CD4-positive, alpha-beta T cell treated with Interleukin-6 at 100 ng/mL for 8 hours (primary cell): ENCODE data around the gene AP5Z1.
"Not testable (repeated sequence)": the region's sequence is repeated elsewhere in the genome, so short reads cannot be mapped to it uniquely, and the experiment has no call there.

Source experiments
- DNase-seq: peaks from one replicate; pipeline ENCODE4 v3.0.0-alpha.2; 2020; ENCODE audit warnings: mixed read lengths, low spot score

AP5Z1 gene

DNA sequence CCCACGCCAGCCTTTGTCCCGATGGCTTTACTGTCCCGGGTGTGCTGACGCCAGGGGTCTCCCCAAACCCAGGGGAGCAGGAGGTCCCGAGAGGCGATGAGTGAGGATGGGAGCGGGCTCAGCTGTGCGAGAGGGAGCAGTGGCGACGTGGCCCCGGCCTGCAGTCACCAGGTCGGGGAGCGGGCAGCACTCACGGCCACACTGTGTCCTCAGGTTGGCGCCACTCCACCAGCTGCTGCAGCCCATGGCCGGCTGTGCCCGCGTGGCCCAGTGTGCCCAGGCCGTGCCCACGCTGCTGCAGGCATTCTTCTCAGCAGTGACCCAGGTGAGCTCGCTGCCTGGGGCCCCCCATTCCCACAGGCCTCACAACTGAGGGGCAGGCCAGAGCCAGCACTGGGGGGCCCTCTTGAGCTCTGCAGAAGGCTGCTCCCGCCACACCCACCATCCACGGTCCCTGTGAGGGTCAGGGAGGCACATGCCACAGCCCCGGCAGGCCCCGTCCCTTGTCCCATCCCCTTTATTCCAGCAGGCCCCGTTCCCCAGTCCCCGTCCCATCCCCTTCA is 13.3 kb downstream of the AP5Z1 start:
- no peak for DNase-seq

DNA sequence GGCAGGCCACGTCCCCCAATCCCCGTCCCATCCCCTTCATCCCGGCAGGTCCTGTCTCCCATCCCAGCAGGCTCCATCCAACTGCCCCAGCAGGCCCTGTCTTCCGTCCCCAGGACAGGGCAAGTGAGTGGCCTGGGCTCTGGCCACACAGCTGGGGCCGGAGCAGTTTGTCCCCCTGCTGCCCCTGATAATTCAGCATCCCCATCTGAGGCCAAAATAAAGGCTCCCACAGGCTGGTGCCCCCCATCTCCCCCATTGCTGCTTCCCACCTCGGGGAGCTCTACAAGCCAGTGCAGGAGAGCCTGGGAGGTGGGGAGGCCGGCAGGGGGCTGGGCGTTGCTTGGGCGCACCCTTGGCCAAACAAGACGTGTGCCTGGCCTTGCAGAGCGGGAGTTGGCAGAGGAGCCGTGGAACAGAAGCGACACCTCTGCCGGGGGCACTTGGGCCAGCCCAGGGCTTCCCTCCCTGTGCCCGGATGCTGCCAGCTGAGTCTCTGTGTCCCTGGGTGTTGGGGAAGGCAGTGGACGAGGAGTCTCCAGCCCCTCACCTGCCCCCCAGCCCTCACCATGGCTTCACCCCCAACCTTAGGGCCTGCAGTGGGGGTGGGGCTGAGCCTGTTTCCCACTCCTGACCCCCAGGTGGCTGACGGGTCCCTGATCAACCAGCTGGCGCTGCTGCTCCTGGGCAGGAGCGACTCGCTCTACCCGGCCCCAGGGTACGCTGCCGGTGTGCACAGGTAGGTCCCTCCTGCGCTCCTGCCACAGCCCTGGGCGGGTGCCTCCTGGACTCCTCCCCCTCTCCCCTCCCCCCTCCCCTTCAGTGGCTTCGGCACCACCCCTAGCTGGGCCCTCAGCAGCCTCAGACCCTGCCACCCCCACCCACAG is 14.0 kb downstream of the AP5Z1 start:
- no peak for DNase-seq

DNA sequence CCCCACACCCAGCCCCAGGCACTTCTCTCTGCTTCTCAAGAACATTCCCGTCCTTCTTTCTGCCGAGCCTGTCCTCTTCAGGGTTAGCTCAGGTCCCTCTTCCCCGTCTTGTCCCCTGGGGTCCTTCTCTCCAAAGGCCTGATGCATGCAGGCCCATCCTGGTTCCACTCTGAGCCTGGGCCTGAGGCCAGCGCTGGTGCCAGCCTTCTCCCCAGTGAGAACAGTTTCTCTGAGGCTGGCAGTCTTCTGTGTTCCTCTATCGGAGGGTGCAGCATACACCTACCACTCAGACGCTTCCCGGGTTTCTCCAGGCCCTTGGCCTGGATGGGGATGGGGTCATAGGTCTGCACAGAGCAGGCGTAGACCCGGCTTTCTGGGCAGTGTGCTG is 14.6 kb downstream of the AP5Z1 start:
- DNase-seq = no peak

DNA sequence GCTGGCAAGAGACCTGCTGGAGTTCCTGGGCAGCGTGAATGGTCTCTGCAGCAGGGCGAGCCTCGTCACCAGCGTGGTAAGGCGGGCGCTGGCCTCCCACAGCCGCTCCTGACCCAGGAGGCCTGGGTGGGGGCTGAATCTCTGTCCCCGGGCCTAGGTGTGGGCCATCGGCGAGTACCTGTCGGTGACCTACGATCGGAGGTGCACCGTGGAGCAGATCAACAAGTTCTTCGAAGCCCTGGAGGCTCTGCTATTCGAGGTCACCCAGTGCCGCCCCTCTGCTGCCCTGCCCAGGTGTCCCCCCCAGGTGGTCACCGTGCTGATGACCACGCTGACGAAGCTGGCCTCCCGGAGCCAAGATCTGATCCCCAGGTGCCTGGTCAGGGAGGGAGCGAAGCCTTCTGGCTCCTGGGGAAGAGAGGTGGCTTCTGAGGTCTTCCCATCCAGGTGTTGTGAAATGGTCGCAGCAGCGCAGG is 15.1 kb downstream of the AP5Z1 start:
- DNase-seq = no peak

DNA sequence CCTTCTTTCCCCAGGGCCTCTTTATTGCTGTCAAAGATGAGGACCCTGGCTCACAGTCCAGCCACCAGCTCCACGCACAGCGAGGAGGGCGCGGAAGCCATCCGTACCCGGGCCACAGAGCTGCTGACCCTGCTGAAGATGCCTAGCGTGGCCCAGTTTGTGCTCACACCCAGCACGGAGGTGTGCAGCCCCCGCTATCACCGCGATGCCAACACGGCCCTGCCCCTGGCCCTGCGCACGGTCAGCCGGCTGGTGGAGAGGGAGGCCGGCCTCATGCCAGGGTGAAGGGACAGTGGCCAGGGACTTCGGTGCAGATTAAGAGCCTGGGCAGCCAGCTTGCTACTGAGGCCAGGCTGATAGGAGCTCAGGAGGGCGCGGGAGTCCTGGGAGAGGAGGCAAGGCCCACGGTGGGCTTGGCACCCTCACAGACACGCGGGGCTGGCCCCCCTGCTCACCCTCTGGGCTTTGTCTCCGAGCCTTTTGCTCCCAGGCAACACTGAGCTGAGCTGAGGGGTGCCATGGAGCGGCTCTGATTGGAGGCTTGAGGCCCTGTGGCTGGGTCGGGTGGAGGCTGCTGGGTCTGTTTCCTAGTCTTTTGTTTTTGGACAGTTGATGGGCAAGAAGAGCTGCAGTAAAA is 15.8 kb downstream of the AP5Z1 start:
- no peak for DNase-seq

DNA sequence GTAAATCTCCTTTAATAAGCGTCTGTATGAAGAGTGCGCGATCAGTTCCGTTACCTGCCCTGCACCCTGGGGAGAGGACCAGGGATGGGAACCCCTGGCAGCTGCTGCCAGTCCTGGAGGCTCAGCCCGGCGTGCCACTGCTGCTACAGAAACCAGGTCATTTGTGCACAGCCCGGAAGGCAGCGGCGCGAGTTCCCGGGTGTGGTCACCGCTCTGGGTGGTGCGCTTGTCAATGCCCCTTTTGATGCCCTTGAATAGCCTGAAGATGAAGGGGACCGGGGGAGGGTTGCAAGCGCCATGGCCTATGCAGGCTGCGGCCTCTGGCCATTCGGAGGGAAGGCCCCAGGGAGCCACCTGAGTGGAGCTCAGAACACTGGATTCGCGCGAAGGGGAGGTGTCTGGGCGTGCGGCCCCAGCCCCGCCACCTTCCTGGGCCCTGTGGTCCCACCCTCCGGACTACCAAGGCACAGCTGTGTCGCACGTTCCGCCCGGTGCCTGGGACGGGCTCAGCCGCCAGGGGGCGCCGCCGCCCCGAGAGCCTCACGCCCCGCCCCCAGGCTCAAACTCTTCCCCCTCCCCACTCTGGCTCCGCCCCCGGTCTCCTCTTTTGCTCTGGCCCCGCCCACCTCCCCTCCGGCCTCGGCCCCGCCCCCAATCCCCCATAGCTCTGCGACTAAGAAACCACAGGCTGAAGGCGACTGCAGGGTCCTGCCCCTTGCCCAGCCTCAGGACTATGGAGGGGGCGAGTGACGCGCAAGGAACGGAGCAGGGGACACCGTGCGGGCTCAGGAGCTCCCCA is 16.5 kb downstream of the AP5Z1 start:
- DNase-seq = peak; percentile 78

DNA sequence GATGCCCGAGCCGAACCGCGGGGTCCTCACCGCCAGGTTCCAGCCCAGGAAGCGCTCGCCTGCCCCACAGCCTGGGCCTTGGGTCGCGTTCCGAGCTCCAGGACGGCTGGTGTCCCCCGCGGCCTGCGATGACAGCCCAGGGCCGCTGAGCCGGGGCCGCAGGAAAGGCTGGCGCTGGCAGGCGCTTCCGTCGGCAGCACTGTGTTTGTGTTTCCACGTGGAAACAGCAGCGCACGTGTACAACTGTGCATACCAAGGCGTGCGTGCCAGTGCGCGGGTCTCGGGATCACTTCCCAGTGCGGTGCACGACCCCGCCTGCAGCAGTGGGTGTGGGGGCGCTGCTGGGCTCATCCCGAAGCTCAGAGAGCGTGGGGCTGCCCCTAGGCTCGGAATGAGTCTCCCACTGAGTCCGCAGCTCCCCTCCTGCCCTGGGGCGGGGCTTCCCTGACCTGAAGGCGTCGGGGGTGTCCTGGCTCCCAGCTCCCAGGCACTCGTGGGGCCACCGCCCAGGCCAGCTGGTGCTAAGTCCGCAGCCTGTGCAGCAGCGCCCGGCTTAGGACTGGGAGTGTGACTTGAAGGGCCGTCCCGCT is 17.2 kb downstream of the AP5Z1 start:
- DNase-seq = no peak

DNA sequence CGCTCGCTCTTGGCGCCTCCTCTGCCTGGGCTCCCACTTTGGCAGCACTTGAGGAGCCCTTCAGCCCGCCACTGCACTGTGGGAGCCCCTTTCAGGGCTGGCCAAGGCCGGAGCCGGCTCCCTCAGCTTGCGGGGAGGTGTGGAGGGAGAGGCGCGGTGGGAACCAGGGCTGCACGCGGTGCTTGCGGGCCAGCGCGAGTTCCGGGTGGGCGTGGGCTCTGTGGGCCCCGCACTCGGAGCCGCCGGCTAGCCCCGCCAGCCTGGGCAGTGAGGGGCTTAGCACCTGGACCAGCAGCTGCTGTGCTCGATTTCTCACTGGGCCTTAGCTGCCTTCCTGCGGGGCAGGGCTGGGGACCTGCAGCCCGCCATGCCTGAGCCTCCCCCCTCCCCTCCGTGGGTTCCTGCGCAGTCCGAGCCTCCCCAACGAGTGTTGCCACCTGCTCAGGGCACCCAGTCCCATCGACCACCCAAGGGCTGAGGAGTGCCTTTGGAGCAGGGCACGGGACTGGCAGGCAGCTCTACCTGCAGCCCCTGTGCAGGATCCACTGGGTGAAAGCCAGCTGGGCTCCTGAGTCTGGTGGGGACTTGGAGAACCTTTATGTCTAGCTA is 18.1 kb downstream of the AP5Z1 start:
- not testable (repeated sequence) for DNase-seq

DNA sequence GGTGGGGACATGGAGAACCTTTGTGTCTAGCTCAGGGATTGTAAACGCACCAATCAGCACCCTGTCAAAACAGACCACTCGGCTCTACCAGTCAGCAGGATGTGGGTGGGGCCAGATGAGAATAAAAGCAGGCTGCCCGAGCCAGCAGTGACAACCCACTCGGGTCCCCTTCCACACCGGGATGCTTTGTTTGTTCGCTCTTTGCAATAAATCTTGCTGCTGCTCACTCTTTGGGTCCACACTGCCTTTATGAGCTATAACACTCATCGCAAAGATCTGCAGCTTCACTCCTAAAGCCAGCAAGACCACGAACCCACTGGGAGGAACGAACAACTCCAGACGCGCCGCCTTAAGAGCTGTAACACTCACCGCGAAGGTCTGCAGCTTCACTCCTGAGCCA is 18.7 kb downstream of the AP5Z1 start:
- DNase-seq = not testable (repeated sequence)

DNA sequence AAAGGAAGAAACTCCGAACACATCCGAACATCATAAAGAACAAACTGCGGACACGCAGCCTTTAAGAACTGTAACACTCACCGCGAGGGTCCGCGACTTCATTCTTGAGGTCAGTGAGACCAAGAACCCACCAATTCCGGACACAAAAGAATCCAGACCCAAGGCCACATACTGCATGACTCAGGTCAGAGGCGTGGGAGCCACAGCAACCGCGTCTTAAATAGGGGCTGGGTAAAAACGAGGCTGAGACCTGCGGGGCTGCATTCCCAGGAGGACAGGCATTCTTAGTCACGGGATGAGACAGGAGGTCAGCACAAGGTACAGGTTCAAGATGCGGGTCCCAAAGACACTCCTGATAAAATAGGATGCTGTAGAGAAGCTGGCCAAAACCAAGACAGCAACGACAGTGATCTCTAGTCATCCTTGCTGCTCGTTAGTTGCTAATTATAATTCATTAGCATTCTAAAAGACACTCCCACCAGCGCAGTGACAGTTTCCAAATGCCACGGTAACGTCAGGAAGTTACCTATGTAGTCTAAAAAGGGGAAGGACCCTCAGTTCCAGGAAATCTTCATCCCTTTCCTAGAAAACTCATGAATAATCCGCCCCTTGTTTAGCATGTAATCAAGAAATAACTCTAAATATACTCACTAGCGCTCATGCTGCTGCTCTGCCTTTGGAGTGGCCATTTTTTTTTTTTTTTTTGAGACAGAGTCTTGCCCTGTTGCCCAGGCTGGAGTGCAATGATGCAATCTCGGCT is 19.3 kb downstream of the AP5Z1 start:
- DNase-seq = no peak

DNA sequence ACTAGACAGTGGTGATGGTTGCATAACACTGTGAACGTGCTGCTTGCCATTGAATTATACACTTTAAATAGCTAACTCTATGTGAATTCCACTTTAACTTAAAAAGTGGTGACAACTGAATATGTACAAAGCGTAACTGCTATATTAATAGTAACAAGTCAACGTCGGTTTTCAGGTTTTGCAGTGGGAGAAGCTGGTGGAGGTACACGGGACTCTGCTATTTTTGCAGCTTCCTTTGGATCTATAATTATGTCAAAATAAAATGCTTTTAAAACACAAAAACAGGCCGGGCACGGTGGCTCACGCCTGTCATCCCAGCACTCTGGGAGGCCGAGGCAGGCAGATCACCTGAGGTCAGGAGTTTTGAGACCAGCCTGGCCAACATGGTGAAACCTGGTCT is 21.0 kb downstream of the AP5Z1 start:
- no peak for DNase-seq

DNA sequence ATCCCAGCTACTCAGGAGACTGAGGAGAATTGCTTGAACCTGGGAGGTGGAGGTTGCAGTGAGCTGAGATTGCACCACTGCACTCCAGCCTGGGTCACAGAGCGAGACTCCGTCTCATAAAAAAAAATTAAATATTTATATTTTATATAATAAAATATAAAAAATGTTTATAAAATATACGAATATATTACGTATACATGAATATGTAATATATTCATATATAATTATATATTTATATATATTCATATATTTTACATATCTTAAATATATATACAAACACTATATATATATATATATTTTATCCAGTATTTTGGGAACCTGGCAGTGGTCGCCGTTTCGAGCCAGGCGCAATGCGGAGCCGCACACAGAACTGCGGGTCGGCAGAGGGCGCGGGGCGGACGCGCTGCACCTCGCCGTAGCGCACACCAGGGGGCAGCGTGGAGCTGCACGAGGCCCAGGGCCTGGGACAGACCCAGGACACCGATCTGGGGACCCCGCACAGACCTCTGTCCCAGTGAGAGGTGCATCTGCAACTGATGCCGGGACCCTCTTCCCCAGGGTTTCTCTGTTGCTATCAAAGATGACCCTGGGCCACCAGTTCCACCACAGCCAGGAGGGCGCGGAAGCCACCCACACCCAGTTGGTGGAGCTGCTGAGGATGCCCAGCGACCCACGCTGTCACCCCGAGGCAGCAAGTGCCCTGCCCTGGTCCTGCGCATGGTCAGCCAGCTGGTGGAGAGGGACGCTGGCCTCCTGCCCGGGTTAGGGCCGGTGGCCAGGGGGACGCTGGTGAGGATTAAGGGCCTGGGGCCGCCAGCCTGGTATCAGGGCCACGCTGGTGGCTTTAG is 22.7 kb downstream of the AP5Z1 start:
- DNase-seq = peak; percentile 43

DNA sequence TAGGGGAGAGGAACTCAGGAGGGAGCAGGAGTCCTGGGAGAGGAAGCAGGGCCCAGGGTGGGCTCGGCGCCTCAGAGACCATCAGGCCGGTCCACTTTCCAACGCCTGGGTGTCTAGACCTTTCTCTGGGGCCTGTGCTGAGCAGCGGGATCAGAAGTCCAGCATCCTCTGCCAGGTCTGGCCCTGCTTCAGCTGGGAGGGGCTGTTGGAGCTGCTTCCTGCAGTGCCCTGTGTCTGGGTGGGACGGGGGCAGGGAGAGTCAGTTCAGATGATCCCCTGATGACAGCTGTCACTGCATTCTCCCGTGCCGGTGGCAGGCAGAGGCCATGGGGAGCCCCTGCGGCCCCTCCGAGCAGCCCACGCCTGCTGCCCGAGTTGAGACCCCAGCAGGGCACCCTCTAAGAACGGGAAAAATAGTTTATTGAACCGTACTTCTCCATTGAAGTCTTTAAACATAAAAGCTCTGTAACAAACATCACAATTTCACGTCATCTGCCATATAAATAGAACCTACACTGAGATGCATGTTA is 23.3 kb downstream of the AP5Z1 start:
- no peak for DNase-seq

DNA sequence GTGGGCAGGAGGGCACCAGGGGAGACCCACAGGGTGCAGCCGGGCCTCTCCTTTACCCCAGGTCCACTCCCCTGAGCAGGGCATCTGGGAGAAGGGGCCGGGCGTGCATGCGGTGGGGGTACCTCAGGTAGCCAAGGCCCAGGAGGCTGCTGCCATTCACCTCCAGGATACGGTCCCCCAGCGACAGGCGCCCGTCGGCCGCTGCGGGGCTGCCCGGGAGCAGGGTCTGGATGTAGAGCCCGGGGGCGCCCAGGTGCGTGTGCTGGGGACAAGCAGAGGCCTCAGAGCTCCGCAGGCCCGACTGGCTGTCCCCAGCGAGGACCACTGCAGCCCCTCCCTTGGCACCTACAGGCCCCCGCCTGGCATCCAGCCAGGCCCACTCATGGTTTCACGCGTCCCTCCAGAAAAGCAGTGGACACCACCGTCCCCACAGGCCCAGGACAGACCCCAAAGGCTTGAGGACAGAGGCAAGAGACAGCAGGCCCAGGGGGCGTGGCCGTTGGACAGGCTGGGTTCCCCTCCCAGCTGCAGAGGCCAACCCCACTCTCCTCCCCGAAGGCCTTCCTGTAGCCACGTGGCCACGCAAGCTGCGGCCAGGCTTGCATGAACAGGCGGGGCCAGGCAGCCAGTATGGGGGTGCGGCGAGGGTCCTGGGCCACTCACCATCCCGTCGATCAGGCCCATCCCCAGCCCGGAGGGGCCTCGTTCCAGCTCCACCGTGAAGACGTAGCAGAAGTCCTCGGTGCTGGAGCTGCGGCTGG is 24.3 kb downstream of the AP5Z1 start:
- DNase-seq = no peak

DNA sequence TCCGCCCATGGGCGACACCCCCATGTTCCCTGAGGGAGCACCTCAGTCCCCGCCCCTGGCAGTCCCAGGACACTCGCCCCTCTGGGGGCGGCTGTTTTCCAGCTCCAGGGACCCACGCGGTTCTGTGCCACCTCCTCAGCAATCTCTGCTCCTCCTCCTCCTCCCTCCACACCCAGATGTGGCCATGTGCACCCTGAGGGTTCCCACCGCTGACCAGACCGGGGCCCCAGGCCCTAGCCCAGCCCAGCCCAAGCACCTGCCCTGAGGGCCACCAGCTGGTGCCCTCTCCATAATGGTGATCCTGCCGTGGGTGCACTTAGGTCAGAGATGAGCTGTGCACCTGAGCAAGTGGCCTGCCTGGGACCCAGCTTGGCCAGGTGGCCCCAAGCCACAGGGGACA is 25.1 kb downstream of the AP5Z1 start:
- DNase-seq = no peak

DNA sequence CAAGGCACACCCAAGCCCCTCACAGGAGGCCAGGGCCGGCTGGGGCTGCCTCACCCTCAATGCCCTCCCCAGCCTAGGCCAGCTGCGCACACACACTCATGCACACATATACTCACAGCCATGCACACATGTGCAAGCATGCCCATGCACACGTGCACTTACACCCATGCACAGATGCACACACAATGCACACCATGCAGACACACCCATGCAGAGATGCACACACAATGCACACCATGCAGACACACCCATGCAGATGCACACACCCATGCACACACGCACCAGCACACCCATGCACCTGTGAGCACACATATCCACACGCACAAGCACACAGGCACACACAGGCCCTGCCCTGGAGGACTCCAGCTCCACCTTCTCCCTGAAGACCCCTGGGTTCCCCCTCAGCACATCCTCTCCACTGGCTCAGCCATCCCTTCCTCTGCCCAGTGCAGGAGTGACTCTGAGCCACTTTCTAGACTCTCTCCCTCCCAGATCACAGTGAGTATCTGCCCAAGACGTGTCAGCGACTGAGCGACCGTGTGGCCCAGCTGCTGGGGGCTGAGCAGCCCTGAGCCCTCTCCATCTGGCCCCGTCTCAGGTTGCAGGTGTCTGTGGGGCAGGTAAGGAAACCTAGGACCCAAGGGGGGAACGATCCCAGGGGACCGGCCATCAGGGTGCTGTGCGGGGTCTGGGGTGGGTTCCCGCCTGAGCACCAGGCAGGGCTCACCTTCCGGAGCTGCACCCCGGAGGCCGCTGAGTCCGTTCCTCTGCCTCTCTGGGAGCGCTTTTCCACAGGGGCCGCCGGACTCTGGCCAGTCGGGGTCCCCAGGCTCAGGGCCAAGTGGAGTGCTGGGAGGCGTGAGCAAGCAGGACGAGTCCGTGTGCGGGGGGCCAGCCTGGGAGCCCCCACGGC is 25.8 kb downstream of the AP5Z1 start:
- no peak for DNase-seq

DNA sequence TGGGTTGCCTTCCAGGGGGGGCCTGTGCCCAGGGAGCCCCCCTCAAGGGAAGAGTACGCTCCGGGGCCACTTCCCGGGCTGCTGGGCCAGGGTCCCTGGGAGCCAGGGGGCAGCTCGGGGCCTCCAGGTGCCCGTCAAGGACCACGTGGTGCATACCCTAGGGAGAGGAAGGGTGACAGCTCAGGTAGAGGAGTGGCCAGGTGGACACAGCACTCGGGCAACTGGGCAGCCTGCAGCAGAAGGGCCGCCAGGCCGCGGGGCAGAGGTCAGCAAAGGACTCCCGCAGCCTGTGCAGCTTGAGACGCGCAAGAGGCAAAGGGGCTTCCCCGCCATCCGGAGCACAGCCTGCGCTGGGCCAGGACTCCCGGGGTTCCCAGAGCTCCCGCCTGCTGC is 26.4 kb downstream of the AP5Z1 start:
- no peak for DNase-seq

DNA sequence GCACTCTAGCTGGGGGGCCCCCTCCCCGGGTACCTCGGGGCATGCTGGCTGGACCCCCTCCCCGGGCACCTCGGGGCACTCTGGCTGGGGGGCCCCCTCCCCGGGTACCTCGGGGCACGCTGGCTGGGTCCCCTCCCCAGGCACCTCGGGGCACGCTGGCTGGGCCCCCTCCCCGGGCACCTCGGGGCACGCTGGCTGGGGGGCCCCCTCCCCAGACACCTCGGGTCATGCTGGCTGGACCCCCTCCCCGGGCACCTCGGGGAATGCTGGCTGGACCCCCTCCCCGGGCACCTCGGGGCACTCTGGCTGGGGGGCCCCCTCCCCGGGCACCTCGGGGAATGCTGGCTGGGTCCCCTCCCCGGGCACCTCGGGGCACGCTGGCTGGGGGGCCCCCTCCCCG is 27.2 kb downstream of the AP5Z1 start:
- not testable (repeated sequence) for DNase-seq
